Suprapubic skin (tissue), 4 donors: ENCODE measurements around the gene NSUN3.

ENCODE experiments used
- CTCF ChIP-seq, 2 donors: fragments of 200-600 bp in 1 of 2; fragments of 450-650 bp in 1 of 2; sonication (generic) in 1 of 2; IDR thresholded peaks; one replicate each; pipeline ENCODE4 v1.5.1; 2016 to 2019; ENCODE audit warnings: antibody characterized with exemption in 2 of 2, mild to moderate bottlenecking in 1 of 2, moderate library complexity in 1 of 2
- EP300 ChIP-seq: sonication (generic); formaldehyde crosslinking; IDR thresholded peaks from one replicate; pipeline ENCODE4 v1.6.1; 2017; ENCODE audit warnings: antibody characterized with exemption
- POLR2A ChIP-seq, 2 donors: fragments of 450-650 bp; IDR thresholded peaks; one replicate each; pipeline ENCODE4 v1.6.1; 2017; ENCODE audit warnings: antibody characterized with exemption in 2 of 2, mild to moderate bottlenecking in 2 of 2, moderate library complexity in 2 of 2
- POLR2AphosphoS5 ChIP-seq, 3 donors: sonication (generic); formaldehyde crosslinking; IDR thresholded peaks; one replicate each; pipeline ENCODE4 v1.6.1; 2017; ENCODE audit warnings: antibody characterized with exemption in 3 of 3

GRCh38 chr3:94015025-94015424 is 47.8 kb upstream of the NSUN3 start:
- TF ChIP-seq CTCF (IDR thresholded peaks at IDR 0.05) (no peak), POLR2A (IDR thresholded peaks at IDR 0.05) (no peak), POLR2AphosphoS5 (IDR thresholded peaks at IDR 0.05) (no peak), EP300 (no peak)
